Gastroesophageal sphincter (tissue), 3 donors: ENCODE results near the gene EPHA1.

ENCODE experiments used
- CTCF ChIP-seq, 4 experiments: fragments of 200-600 bp in 2 of 4; fragments of 450-650 bp in 2 of 4; sonication (generic) in 1 of 4; IDR thresholded peaks; one replicate each; pipeline ENCODE4 v1.5.1; 2017 to 2019; ENCODE audit warnings: antibody characterized with exemption in 4 of 4, mild to moderate bottlenecking in 2 of 4, moderate library complexity in 2 of 4
- EP300 ChIP-seq: sonication (generic); formaldehyde crosslinking; IDR thresholded peaks from one replicate; pipeline ENCODE4 v1.6.1; 2017; ENCODE audit warnings: antibody characterized with exemption, mild to moderate bottlenecking
- POLR2A ChIP-seq, 2 donors: fragments of 450-650 bp; IDR thresholded peaks; one replicate each; pipeline ENCODE4 v1.6.1; 2017; ENCODE audit warnings: antibody characterized with exemption in 2 of 2, mild to moderate bottlenecking in 2 of 2, moderate library complexity in 1 of 2
- POLR2AphosphoS5 ChIP-seq: sonication (generic); formaldehyde crosslinking; IDR thresholded peaks from one replicate; pipeline ENCODE4 v1.6.1; 2017; ENCODE audit warnings: antibody characterized with exemption

DNA sequence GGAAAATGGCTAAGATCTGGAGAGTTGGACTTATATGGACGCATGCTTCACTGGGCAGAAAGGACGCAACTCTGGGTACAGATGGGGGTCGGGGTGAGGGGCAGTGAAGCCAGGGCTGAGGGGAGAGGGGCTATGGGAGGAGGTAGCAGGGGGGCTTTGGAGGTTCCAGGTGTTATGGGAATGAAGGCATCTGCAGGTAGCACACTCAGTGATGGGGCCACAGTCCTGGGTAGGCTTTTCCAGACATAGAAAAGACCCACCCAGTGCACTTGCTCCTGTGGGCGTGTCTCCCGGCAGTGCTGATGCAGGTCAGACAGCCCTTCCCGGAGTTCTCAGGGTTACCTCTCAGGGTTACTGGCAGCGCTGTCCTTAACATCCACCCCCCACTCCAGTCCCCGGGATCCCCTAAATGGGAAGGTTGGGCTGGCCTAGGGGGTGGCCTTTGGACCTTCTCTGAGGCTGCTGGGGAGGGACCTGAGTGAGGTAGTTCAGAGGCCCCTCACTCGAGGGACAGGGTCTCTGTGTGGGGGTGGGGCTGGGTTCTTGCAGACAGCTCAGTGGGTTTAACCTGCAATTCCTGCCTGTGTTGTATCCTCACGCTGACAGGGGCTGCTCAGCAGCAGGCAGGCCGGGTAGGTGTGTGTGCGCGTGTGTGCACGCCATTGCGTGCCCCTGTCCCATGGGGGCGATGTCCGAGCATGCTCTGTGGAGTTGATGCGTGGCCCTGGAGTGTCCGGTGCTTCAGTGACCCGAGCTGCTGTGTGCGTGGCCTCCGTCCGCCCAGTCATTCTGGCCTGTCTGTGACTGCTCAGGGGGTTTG is 21.3 kb downstream of the EPHA1 start:
- TF ChIP-seq CTCF (IDR thresholded peaks at IDR 0.05) (peak in 2 of 4 experiments; percentile 15 to 28), EP300 (no peak), POLR2A (IDR thresholded peaks at IDR 0.05) (no peak), POLR2AphosphoS5 (peak; percentile 27)
